ENCODE measurements around the gene HSPA4. TPM values are rescaled to one million over a fixed set of nuclear protein-coding genes. Genes with fewer than 3 reads are reported as not detected.

The HSPA4 gene
- total and polyA plus RNA-seq, 2 experiments from 2014 or later = 340 to 343 TPM

DNA sequence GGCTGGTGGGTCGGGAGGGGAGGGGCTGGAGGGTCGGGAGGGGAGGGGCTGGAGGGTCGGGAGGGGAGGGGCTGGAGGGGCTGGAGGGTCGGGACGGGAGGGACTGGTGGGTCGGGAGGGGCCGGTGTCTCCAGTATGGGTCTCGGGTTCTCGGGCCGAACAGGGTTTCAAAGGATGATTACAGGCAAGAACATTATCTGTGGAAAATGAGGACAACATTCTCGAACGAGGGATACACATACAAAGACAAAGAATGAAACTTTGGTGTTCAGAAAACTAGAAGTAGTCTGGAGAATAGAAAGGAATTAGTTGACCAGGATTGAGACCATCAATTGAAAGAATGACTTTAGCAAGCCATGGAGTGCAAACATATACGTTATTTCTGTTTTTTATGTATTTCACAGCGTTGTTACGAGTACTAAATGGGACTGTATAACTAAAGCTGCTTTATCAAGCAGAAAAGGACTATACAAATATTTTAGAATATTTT is 25.1 kb upstream of the HSPA4 start:
- Histone ChIP-seq H3K27ac (ENCODE audit: low read depth) (no peak overlapping the region), H3K79me2 (replicated peaks; ENCODE audit: insufficient read depth) (peaks cover 43% of the 10 kb centered on the region), H3K4me1 (ENCODE audit: insufficient read depth) (peaks cover 4% of the 10 kb centered on the region; the same call in 1 of the 2 replicates), H3K27me3 (ENCODE audit: insufficient read depth) (no peaks in the 10 kb centered on the region), H3F3A (replicated peaks; ENCODE audit: low read depth) (0 out of 2 replicates have a peak, but pooled peaks cover 3% of the 10 kb centered on the region), H3K9me2 (ENCODE audit: insufficient read depth) (no peaks in the 10 kb centered on the region), H3K36me3 (ENCODE audit: insufficient read depth) (no peaks in the 10 kb centered on the region), H2AFZ (peak overlapping the region; percentile 82), H3K4me3 (peak overlapping the region; percentile 44), H3K4me2 (peak overlapping the region; percentile 69), H4K20me1 (replicated peaks; ENCODE audit: insufficient read depth) (no peaks in the 10 kb centered on the region; the same call in 1 of the 2 replicates)
- peaks cover 13% of the 10 kb centered on the region for H3K4me1 Mint-ChIP-seq
- H3K27me3 Mint-ChIP-seq (ENCODE audit: insufficient read depth, low read depth, poor library complexity) = no peaks in the 10 kb centered on the region
- TF ChIP-seq CREB1 (CRISPR knock-in tag; IDR thresholded peaks at IDR 0.05; ENCODE audit: low read depth) (no peak), EZH2phosphoT487 (IDR thresholded peaks at IDR 0.05; ENCODE audit: unreplicated experiment) (no peak), POLR2AphosphoS5 (IDR thresholded peaks at IDR 0.05; ENCODE audit: low read depth) (no peak), STAT1 (IDR thresholded peaks at IDR 0.05; ENCODE audit: unreplicated experiment) (no peak), JUNB (IDR thresholded peaks at IDR 0.05; ENCODE audit: unreplicated experiment) (no peak), NANOG (IDR thresholded peaks at IDR 0.05; ENCODE audit: borderline replicate concordance) (no peak), EZH2 (IDR thresholded peaks at IDR 0.05; ENCODE audit: low read depth, unreplicated experiment) (no peak)
- TF ChIP-seq, protein P1, sequence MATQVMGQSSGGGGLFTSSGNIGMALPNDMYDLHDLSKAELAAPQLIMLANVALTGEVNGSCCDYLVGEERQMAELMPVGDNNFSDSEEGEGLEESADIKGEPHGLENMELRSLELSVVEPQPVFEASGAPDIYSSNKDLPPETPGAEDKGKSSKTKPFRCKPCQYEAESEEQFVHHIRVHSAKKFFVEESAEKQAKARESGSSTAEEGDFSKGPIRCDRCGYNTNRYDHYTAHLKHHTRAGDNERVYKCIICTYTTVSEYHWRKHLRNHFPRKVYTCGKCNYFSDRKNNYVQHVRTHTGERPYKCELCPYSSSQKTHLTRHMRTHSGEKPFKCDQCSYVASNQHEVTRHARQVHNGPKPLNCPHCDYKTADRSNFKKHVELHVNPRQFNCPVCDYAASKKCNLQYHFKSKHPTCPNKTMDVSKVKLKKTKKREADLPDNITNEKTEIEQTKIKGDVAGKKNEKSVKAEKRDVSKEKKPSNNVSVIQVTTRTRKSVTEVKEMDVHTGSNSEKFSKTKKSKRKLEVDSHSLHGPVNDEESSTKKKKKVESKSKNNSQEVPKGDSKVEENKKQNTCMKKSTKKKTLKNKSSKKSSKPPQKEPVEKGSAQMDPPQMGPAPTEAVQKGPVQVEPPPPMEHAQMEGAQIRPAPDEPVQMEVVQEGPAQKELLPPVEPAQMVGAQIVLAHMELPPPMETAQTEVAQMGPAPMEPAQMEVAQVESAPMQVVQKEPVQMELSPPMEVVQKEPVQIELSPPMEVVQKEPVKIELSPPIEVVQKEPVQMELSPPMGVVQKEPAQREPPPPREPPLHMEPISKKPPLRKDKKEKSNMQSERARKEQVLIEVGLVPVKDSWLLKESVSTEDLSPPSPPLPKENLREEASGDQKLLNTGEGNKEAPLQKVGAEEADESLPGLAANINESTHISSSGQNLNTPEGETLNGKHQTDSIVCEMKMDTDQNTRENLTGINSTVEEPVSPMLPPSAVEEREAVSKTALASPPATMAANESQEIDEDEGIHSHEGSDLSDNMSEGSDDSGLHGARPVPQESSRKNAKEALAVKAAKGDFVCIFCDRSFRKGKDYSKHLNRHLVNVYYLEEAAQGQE (IDR thresholded peaks at IDR 0.05; ENCODE audit: unreplicated experiment) = no peak
- TF ChIP-seq, protein P2, sequence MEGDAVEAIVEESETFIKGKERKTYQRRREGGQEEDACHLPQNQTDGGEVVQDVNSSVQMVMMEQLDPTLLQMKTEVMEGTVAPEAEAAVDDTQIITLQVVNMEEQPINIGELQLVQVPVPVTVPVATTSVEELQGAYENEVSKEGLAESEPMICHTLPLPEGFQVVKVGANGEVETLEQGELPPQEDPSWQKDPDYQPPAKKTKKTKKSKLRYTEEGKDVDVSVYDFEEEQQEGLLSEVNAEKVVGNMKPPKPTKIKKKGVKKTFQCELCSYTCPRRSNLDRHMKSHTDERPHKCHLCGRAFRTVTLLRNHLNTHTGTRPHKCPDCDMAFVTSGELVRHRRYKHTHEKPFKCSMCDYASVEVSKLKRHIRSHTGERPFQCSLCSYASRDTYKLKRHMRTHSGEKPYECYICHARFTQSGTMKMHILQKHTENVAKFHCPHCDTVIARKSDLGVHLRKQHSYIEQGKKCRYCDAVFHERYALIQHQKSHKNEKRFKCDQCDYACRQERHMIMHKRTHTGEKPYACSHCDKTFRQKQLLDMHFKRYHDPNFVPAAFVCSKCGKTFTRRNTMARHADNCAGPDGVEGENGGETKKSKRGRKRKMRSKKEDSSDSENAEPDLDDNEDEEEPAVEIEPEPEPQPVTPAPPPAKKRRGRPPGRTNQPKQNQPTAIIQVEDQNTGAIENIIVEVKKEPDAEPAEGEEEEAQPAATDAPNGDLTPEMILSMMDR (conservative IDR thresholded peaks at IDR 0.05; ENCODE audit: low read depth in 2 of 2) = no peak
- H3K27ac Mint-ChIP-seq = no peak overlapping the region; the same call in 1 of the 2 replicates
- ATAC-seq (no peak), DNase-seq (ENCODE audit: low spot score) (no peak)
- H3K36me3 Mint-ChIP-seq (ENCODE audit: low read depth) = no peaks in the 10 kb centered on the region; the same call in 2 of the 3 replicates
- H3K9me3 Mint-ChIP-seq = no peaks in the 10 kb centered on the region
- peak overlapping the region; percentile 95 for H3K4me3 Mint-ChIP-seq

DNA sequence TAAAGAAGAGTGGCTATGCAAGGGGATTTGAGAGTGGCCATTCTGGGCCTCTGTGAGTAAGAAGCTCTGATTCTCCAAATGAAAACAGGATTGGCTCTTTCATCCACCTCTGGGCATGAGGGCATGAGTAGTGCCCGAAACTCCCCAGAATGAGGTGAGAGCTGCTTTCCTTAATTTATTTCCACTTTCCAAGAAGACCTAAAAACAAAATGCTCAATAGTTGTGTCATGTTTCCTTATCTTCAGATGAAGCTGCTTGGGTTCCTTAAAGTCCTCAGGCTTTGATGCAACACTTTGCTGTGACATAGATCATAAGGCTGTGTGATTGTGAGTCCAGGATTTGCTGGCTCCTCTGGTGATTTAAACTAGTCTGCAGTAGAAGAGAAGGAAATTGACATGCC is 22.4 kb upstream of the HSPA4 start:
- Mint-ChIP-seq H3K4me3 (no peak overlapping the region), H3K27me3 (ENCODE audit: insufficient read depth, low read depth, poor library complexity) (no peaks in the 10 kb centered on the region), H3K36me3 (ENCODE audit: low read depth) (no peaks in the 10 kb centered on the region), H3K27ac (no peak overlapping the region), H3K9me3 (no peaks in the 10 kb centered on the region), H3K4me1 (peaks cover 15% of the 10 kb centered on the region)
- Histone ChIP-seq H3K79me2 (replicated peaks; ENCODE audit: insufficient read depth) (peaks cover 16% of the 10 kb centered on the region), H3K9me2 (ENCODE audit: insufficient read depth) (no peaks in the 10 kb centered on the region), H3K27me3 (ENCODE audit: insufficient read depth) (no peaks in the 10 kb centered on the region), H3K36me3 (ENCODE audit: insufficient read depth) (no peaks in the 10 kb centered on the region), H3K27ac (ENCODE audit: low read depth) (no peak overlapping the region), H3K4me2 (no peak overlapping the region), H3F3A (replicated peaks; ENCODE audit: low read depth) (0 out of 2 replicates have a peak, but pooled peaks cover 3% of the 10 kb centered on the region), H3K4me1 (ENCODE audit: insufficient read depth) (peaks cover 4% of the 10 kb centered on the region; the same call in 1 of the 2 replicates), H2AFZ (peak overlapping the region; percentile 32; the same call in 1 of the 2 replicates), H4K20me1 (replicated peaks; ENCODE audit: insufficient read depth) (no peaks in the 10 kb centered on the region), H3K4me3 (no peak overlapping the region)
- TF ChIP-seq, protein P3, sequence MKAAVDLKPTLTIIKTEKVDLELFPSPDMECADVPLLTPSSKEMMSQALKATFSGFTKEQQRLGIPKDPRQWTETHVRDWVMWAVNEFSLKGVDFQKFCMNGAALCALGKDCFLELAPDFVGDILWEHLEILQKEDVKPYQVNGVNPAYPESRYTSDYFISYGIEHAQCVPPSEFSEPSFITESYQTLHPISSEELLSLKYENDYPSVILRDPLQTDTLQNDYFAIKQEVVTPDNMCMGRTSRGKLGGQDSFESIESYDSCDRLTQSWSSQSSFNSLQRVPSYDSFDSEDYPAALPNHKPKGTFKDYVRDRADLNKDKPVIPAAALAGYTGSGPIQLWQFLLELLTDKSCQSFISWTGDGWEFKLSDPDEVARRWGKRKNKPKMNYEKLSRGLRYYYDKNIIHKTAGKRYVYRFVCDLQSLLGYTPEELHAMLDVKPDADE (IDR thresholded peaks at IDR 0.05) = no peak
- DNase-seq (ENCODE audit: low spot score) = no peak
- no peak for ATAC-seq
